HG03457 (cell line): ENCODE data around the gene LZTFL1.

Experiments used
- ATAC-seq: cut with Tn5 transposase; IDR thresholded peaks from one replicate; pipeline ENCODE4 v1.9.1; 2021; ENCODE audit warnings: moderate number of reproducible peaks; ENCODE audit not compliant: unreplicated experiment

LZTFL1 gene

GRCh38 chr3:45841757-45842491 is at the start of gene LZTFL1:
Gene LZTFL1, minus strand, starts transcription at chr3:45842119. Its CDS starts 128 bp downstream, at chr3:45841991.
- ATAC-seq, result no peak

DNA sequence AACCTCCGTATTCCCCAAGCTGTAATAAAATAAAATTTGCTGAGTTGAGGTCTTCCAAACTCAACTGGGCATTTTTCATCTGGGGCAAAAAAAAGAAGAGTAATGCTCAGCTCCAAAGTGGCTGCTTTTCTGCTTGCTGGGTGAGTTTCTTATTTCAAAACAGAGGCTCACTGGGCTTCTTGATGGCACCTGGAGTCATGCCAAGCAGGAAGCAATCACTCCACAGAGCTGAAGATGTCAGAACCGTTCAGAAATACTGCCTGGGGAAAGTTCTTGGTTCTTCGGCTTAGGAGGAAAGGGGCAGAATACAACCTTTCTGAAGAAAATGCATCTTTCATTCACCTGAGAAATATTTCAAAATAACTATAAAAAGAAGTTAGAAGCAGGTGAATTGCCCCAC is 48.5 kb upstream of the LZTFL1 start:
- no peak for ATAC-seq

- no peak for ATAC-seq
These were observed 47.4 kb upstream of the LZTFL1 start for GRCh38 chr3:45889337-45889736.

DNA sequence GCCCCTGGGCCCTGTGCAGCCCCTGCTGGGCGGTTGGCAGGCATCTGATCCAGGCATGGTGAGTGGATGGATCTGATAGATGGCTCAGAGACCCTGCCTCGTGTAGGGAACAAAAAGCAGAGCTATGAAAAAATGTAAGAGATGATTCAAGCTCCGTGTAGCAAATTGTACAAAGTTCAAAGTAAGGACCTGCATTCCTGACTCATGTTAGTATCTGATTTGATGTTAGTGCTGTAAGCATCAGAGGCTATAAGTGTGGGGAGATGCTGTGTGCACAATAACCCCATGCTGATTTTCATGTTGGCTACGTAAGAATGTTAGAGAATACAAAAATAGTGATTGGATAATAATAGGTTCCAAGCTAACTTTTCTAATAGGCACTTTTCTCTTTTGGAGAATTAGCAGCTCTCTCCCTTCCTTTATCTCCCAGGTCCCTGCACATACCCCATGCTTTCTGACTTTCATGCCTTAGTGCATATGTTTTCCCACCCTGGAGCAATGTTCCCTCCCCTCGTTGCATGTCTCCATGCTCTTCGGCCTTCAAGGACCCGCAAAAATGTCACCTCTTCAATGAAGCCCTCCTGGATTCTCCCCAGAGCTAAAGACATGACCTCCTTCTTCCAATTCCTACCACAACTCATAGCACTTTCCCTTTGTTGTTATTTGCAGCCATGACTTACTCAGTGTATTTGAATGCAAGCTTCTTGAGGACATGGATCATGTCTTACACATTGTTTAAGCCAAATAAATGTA is 46.0 kb upstream of the LZTFL1 start:
- ATAC-seq, result no peak

- no peak for ATAC-seq
These were observed 45.4 kb upstream of the LZTFL1 start for GRCh38 chr3:45887285-45887684.

GRCh38 chr3:45885979-45886705 is 44.2 kb upstream of the LZTFL1 start, which contains the start of gene CCR9:
Gene CCR9, plus strand, starts transcription at chr3:45886543. Its CDS starts 8,391 bp downstream, at chr3:45894934.
- no peak for ATAC-seq

DNA sequence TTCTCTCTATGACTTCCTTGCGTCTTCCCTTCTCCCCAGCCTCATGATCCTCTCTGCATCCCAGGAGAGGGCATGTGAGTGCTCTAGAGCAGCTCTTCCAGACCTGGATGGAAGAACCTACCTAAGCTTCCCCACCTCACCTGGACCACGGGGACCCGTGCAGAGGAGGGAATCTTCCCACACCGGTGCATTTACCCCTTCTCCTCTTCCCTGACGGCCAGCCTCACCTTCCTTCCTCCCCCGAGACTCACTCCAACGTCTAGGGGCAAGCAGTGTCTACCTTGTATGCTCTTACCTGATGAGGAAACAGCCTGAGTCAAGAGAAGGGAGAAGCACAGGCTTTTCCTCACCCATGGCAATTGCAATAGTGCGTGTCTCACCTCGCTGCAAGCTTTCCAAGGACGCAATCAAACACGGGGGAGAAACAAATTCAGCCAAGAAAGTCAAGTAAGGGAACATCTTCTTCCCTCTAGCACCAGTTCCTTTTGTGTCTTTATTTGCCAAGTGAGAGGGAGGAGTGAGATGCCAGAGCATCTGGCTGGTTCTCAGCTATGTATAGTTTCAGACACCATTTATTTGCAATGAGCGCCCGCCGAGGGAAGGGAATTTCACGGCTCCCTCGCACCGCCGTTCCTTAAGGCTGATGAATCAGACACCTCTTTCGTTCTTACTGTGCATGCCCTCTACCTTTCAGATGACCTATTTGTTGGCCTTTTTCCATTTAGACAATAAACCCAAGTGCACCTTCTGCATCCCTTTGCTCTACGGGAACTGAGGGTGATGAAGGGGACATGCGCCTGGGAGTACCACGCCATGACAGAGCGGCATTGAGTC is 42.7 kb upstream of the LZTFL1 start:
- ATAC-seq, result no peak

DNA sequence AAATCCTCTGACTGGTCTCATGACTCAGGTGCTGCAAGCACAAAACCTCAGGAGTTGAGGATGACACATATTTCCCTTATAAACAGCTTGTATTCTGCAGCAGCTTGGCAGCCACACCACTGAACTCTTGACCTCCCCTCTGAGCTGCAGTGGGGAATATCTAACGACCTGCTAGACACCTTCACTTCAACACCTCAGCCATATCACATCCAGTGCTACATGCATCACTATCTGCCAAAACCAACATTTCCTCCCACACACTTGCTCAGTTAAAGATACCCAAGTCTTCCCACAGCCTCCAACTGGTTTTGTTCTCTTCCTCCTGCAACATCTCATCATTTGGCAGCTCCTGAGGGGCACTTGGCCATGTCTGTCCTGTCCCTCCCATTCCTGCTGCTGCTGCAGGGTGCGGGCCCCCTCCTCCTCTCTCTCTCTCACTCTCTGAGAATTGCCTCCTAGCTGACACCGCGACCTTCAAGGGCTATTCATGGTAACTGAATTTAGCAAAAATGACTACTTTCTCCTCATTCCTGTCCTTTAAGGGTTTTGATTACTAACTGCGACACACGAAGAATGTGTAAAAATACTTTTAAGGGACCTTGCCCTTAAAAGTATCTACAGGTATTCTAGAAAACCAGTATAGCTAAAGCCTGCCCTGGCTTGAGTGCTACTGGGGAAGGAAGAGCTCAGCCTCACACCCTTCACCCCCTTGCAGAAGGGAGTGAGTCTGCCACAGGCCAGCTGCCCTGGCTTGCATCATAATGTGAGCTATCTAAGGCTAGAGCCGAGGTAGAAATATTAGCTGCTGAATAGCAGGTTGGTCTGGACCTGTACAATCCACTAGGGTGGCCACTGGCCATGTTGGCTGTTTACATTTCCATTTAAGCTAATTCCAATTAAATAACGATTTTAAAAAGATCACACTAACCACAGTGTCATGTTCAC is 39.4 kb upstream of the LZTFL1 start:
- no peak for ATAC-seq

GRCh38 chr3:45880725-45881077 is 38.8 kb upstream of the LZTFL1 start:
- ATAC-seq, result no peak

DNA sequence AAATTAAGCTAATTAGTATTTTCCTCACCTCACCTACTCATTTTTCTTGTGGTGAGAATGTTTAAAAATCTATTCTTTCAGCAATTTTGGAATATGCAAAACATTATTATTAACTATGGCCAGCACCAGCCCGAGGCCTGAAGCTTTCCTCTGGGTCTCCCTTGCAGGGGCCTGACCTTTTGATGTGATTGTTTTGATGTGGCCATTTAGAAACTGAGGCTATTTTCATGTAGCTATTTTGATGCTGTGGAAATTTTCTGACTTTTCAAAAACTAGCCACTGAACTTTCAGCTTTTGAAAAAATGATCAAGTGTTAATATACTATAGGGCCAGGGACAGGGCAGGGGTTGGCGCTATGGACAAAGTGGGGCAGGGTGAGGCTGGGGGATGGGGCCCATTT is 36.2 kb upstream of the LZTFL1 start:
- no peak for ATAC-seq

DNA sequence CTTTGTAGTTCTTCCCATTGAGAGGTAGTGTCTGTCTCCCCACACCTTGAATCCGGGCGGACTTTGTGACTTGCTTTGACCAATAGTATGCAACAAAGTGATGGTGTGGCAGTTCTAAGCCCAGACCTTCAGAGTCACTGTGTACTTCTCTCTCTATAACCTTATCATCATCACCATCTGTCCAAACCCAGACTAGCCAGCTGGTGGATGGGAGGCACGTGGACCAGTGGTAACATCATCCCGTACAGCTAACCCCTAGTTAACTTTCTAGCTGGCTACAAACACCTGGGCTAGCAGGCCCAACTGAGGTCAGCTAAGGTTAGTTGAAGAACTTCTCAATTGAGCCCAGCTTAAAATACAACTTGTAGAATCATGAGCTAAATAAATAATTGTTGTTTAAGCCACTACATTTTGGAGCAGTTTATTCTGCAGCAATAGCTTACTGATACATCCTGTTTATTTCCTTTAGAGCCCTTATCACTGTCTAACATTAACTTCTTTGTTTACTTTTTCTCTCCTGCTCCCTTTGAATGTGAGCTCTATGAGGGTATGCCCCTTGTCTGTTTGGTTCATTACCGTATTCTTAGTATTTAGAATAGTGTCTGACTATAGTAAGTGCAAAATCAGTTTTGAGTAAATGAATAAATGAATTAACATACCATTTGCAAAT is 32.9 kb upstream of the LZTFL1 start:
- no peak for ATAC-seq

- ATAC-seq, result no peak
These were observed 31.7 kb upstream of the LZTFL1 start for GRCh38 chr3:45873638-45874037.

GRCh38 chr3:45873036-45873435 is 31.1 kb upstream of the LZTFL1 start:
- ATAC-seq, result no peak

- no peak for ATAC-seq
These were observed 30.6 kb upstream of the LZTFL1 start for GRCh38 chr3:45872569-45872968.

DNA sequence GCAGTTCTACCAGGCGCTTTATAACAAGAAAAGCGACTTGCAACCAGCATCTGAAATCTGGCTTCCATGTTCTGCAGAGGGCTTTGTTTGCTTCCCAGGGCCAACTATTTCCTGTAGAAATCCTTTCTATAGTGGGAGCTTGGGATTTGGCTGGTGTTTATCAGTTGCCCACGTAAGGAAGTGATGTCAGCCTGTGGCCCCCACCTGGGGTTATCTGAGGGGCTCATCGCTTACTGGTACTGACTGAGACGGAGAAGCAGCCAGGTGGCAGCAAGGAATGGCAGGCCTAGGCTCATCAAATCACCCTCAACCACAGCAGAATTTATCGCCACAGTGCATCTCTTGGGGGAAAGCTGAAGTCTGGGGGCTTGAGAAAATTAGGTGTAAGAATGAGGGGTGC is 29.9 kb upstream of the LZTFL1 start:
- ATAC-seq, result no peak

DNA sequence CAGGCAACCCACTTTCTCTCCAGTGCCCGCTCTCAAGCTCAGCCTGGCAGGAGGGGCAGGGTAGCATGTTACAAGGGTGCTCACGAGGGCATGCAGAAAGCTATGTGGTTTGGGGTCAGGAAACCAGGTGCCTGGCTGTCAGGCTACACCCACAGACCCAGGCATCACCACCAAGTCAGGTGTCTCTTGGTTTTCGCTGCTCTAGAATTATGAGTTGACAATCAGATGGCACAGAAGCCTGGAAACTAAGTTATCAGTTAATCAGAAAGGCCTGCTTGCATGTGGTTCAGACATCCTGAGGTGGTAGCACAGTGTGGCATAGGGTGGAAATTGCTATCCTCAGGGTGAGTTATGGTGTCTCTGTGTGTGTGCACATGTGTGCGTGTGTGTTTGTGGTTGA is 28.2 kb upstream of the LZTFL1 start:
- no peak for ATAC-seq

DNA sequence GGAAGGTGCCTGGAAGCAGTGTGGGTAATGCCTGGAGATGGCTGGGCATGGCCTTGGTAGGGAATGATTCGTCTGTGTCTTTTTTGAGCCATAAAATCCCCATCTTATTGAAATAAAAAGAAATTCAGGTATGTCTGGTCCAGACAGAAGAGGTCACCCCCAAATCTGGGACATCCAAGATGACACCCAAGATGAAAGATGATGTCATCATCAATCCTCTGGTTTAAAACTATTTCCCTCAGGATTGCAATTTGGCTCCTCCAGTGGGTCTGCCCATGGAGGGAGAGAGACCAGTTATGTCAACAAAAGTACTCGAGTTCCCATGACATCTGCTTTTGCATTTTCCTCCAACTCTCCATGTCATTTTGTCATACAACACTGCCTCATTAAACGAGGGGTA is 27.7 kb upstream of the LZTFL1 start:
- no peak for ATAC-seq

DNA sequence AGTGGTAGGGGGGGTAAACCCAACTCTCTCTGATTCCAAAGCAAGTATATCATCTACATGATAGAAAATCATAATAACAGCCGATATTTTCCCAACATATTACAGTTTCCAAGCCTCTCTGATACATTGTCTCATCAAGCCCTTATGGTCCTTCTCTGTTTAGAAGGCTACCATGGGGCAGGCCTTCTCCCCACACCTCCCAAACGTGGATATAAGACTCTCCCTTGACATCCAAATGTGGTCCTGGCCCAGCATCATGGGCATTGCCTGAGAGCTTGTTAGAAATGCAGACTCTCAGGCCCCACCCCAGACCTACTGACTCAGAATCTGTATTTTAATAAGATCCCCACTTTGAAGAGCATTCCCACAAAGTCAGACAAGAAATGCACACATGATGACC is 26.7 kb upstream of the LZTFL1 start:
- no peak for ATAC-seq

DNA sequence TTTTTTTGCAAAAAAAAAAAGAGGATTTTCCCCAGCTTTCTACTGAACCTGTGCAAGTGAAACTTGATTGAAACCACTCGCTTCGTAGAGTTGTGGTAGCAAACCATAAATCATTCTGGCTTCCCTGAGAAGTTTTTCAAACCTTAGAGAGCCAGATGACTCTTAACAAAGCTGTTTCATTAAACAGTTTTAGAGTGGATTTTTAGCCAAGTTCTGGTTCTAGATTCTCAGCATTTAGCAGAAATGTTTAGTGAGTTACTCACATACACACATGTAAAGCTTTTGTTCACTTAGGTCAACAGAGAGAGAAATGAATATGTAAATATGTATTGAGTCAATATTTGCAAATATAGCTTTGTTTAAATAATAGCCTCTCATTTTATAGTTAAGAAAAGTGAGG is 26.3 kb upstream of the LZTFL1 start:
- no peak for ATAC-seq
